GM19468 (cell line): Measurements from ENCODE around the gene BACE1.
A peak's percentile ranks its signal among the peaks of the same experiment; 100 is the strongest.
"Not testable (repeated sequence)": the region's sequence is repeated elsewhere in the genome, so short reads cannot be mapped to it uniquely, and the experiment has no call there.

ENCODE experiments used
- ATAC-seq: cut with Tn5 transposase; IDR thresholded peaks from one replicate; pipeline ENCODE4 v1.9.1; 2021; ENCODE audit warnings: mild to moderate bottlenecking, moderate library complexity, moderate number of reproducible peaks; ENCODE audit not compliant: unreplicated experiment; ENCODE audit errors: extremely low read depth

BACE1 gene

GRCh38 chr11:117316197-117316961 lies at the start of gene BACE1:
BACE1 (minus strand) TSS chr11:117316256; CDS start chr11:117315795, 461 bp downstream.
- ATAC-seq, result no peak

DNA sequence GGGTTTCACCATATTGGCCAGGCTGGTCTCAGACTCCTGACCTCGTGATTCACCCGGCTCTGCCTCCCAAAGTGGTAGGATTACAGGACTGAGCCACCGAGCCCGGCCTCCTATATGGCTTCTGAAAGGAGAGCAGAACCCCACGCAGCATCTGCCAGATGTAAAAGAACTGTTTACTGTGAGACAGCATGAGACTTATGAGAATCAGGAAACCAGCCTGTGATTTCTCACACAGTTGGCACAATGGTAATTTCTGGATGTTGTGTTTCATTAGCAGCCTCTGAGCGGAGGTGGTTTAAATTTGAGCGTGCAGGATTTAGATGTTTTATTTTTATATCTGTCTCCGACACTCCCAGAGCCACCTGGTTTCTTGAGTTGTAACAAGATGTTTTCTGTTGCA lies 45.4 kb upstream of the BACE1 start:
- ATAC-seq, result no peak

DNA sequence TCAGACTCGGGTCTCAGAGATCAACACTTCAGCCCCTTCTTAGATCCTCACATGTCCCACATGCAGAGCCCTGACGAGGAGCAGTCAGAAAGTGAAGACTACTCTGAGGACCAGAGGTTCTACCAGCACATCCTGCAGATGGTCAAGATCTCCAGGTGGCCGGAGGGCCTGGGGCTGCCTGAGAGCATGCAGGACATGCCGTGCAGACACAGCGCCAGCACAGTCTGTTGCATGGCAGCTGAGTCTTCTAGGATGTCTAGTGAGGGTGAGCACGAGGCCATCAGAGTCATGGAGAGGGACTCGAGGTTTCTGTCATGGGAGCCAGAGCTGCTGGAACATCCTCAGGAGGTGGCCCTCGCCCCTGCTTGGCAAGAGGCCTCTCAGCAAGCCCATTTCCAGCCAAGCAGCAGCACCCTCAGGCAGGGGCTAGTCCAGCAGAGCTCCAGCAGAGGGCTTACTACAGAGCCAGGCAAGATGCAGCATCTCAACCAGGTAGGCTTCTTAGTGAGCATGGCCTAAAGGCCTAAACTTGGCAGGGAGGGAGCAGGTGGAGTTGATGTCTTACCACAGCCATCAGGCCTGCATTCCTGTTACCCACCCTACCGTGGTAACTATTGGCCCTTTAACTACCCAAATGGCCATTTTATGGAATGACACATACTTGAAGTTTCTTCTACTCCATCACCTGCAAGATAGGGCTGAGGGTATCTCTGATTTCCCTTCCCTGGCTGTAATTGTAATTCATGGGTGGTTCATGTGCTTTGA lies 40.3 kb upstream of the BACE1 start:
- no peak for ATAC-seq

DNA sequence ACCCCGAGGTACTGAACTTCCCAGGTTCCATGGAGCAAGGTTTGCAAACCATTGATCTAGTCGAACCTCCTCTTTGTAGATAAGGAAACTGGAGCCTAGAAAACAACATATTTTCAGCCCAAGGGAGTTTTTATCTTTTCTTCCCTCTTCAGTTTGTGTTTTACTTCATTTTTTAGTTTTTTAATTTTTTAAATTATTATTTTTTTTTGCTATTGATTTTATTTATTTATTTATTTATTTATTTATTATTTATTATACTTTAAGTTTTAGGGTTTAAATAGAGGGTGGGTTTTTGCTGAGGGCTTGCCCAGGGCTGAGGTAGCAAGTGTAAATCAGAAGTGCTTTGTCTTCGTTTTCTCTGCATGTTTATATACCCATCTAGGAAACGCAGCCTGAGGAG lies 38.5 kb upstream of the BACE1 start:
- no peak for ATAC-seq

DNA sequence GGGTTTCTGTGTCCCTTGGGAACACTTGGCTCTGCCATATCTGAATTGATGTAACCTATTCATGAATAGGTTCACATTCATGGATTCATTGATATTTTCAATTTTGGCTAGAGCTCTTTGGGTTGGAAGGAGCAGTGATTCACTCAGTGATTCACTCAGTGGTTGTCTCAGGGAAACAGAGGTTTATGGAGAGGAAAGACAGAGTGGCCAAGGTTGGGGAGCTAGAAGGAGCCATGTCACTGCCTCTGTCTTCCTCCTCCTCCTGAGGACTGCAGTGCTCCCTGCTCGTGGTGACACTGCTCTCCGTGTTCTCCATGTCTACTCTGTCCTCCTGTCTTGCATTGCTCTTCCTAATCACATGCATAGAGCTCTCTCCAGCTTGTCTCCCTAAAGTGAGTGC lies 29.0 kb upstream of the BACE1 start:
- ATAC-seq, result no peak

DNA sequence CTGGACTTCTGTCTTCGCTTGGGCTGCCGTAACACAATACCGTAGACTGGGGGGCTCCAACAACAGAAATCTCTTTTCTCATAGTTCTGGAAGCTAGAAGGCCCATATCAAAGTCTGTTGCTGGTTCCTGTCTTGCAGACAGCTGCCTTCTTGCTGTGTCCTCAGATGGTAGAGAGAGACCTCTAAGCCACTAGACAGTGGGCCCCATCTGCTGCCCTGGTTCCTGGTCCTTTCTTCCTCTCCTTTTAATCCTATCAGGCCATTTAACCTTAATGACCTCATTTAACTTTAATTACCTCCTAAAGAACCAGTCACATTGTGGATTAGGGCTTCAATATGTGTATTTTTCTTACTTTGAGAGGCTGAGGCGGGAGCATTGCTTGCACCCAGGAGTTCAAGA lies 21.0 kb upstream of the BACE1 start:
- ATAC-seq, result no peak

DNA sequence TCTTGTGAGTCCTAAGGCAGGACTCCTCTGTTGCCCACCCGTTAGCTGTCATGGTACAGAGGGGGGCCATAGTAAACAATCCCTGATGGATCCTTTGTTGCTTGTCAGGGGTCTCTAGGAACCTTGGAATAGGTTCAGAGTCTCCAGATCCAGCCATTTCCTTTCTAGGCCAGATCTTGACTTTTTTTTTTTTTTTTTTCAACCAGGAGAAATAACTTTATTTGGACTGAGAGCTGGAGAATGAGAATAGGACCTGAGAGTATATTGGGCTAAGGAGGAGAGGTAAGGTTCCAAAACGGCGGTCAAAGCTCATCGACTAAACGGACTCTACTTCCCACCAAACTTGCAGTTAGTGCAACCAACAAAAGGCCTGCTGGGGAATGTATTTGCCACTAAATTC lies 19.3 kb upstream of the BACE1 start:
- no peak for ATAC-seq

GRCh38 chr11:117334896-117335295 lies 18.8 kb upstream of the BACE1 start:
- no peak for ATAC-seq

GRCh38 chr11:117333917-117334316 lies 17.9 kb upstream of the BACE1 start:
- no peak for ATAC-seq

GRCh38 chr11:117332843-117333242 lies 16.8 kb upstream of the BACE1 start:
- no peak for ATAC-seq

- no peak for ATAC-seq
These were observed 12.4 kb upstream of the BACE1 start for GRCh38 chr11:117328375-117329010.

DNA sequence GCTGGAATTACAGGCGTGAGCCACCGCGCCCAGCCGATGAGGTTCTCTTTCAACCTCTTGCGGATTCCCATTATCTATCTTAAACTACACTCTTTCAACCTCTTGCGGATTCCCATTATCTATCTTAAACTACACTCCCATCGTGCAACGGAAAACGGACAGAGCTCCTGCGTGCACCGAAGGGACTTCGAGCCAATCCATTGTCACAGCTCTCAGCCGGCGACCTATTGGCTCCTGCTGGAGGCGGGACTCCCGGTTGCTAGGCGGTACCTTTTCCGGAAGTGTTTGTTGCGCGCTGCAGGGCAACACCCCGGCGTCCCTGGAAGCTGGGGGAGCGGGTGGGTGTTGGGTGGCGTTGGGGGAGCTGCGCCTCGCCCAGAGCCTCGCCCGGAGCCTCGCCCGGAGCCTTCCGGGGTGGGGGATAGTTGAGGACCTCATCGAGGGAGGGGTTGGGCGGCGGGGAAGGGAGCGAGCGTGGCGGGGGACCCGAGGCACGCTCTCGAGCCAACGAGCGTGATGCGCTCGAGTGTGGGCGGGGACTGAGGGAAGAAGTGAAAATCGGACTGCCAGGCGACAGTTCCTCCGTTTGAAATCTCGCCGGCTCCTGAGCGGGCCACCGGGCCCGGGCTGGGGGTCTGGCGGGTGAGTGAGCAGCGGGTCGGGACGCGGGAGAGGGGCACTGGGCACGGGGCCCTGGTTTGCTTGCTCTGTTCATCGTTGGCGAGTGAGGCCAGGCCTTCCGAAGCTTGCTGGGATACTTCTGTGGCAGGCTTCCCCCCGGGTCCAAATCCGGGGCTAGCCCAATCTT lies 11.7 kb upstream of the BACE1 start, which contains the start of gene CEP164:
Gene CEP164, plus strand, starts transcription at position 288 of the 808 bp plus-strand sequence. CDS start 10,733 bp downstream, outside the sequence.
- peak; percentile 88 for ATAC-seq

DNA sequence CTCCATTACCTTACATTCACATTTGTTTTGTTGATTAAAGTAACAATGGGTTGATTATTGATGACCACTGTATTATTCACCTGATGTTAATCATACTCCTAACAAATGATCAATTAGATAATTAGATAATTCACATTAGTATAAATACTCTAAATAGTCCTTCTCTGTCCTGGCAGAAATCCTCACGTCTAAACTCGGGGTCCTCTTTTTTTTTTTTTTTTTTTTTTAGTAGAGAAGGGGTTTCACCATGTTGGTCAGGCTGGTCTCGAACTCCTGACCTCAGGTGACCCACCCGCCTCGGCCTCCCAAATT lies 11.2 kb upstream of the BACE1 start:
- ATAC-seq, result not testable (repeated sequence)

DNA sequence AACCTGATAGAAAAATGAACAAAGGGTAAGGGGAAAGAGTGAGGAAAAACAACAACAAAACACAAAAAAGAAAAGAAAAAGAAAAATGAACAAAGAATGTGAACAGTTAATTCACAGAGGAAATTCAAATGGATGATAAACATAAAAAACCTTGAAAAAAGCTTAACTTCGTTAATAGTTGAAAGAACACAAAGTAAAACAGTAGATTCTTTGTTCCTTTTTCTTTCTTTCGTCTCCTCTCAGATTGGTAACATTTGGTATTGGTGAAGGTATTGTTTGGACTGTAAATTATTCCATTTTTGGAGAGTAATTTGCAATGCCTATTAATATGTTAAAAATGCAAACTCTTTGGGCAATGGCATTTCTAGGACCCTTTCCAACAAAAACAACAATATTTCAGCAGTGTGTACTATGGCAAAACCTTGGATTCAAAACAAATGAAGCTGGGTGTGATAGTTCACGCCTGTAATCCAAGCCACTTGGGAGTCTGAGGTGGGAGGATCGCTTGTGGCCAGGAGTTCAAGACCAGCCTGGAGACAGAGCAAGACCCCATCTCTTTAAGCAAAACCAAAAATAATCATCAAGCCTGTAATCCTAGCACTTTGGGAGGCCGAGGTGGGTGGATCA lies 3.3 kb upstream of the BACE1 start:
- no peak for ATAC-seq

DNA sequence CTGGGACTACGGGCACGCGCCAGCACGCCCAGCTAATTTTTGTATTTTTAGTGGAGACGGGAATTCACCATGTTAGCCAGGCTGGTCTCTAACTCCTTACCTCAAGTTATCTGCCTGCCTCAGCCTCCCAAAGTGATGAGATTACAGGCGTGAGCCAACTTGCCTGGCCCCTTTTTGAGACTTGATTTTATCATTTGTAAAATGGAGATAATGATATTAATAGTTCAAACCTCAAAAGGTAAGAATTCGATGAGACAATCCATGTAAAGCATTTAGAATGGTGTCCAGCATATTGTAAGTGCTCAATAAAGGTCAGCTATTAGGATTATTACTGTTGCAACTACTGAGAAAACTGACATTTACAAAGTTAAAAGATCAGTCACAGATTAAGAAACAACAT lies 2.7 kb upstream of the BACE1 start:
- no peak for ATAC-seq

- ATAC-seq, result no peak
These were observed 515 bp downstream of the BACE1 start for GRCh38 chr11:117315285-117316196.

DNA sequence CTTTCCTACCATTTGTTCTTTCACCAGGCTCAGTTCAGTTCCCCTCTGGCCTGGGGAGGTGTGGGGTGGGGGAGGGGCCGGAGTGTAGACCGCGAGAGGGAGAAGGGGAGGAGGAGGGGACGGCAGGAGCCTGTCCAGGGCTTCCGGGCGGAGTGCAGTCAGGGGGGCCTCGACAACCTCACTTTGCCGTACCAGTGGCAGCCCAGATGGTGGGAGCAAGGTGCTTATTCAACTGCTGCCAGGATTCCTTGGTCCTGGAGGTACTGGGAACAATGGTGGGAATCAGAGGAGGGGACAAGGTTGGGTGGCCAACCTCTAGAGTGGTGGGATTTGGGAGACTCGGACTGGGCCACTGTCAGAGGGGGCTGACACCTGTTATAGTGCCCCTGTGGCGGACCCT lies 1.2 kb downstream of the BACE1 start:
- ATAC-seq, result no peak

DNA sequence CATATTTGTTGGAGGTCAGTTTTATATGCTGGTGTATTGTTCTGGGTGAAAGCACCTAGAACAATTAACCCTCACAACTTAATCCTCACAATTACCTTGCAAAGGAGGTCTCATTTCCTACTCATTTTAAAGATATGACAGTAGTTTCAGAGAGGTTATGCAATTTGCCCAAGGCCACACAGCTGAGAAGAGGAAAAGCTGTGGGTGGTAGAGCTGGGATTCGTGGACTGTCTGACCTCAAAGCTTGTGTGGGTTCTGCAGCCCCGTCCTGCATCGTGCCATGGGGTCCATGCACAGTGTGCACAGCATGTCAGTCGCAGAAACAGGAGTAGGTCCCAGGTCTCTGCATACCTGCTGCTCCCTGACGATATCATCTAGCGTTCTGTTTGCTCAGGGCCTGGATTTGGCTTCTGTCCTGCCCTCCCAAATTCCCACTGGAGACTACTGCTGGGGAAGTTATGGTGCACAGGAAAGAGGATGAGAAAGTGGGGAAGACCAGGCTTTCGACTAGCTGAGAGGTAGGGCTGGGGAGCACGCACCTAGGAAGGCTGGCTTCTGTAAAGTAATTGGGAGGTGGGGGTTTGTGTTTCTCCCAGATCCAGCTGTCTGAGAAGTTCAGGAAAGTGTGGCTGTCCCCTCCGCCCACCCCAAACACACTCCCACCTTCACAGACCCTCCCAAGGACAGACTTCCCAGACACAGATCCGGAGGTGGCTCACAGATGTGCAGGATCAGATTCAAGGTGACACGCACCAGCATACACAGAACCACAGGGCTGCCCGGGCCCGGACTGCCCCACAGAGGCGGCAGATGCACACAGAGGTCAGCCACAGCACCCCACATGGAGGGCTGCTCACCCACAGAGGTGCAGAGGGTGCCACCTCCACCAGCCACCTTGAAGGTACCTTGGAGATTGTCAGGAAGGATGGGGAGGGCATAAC lies 2.0 kb downstream of the BACE1 start:
- ATAC-seq, result no peak
